GM08714 (cell line): ENCODE results near the gene DNAJB7.

Experiments
- H3K4me3 ChIP-seq: fragments of 200-500 bp; sonication (Bioruptor generic); 2 replicates; pipeline ENCODE4 v1.5.1; 2014; ENCODE audit warnings: mild to moderate bottlenecking, low read length, inconsistent platforms
- ZNF274 ChIP-seq: IDR thresholded peaks from 2 replicates; pipeline ENCODE4 v1.6.1; 2012; ENCODE audit warnings: mild to moderate bottlenecking, low read depth, low read length

The DNAJB7 gene

DNA sequence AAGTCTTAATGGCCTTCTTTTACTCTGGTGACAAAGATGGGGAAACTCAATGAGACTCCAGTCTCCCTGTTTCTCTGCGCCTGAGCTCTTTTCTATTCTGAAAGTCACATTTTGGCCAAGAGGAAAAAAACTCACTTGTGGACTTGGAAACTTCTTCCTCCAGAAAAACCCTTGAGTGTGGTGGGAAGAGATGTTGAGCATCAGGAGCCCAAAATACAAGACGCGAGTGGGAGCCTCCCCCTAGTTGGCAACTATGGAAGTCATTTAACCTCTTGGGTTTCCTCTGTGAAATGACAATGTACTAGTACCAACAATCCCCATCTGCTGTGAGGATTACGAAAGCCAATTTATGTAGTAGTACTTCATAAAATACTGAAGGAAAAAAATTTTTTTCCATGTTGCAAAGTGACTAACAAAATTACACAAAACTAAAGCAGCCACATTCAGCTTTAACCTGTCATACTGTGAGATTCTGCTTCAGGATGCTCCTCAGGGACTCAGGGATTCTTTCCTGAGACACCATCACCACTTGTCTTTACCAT, 42.2 kb downstream of the DNAJB7 start:
- H3K4me3 ChIP-seq, result peak overlapping the region; percentile 76
- TF ChIP-seq ZNF274, result no peak

GRCh38 chr22:40818747-40819598, 42.9 kb downstream of the DNAJB7 start, which contains the start of gene SLC25A17:
SLC25A17 (minus strand) TSS chr22:40819346; CDS start chr22:40819248, 98 bp downstream.
- TF ChIP-seq ZNF274, result no peak

GRCh38 chr22:40818192-40818746, 43.6 kb downstream of the DNAJB7 start:
- peak overlapping the region; percentile 84 for H3K4me3 ChIP-seq
- no peak for TF ChIP-seq ZNF274

More at GRCh38 chr22:40818747-40819598, 42.9 kb downstream of the DNAJB7 start, which contains the start of gene SLC25A17:
- H3K4me3 ChIP-seq, result peak within 1 kb of the TSS; percentile 84

- H3K4me3 ChIP-seq, result peak overlapping the region; percentile 84
- TF ChIP-seq ZNF274, result no peak
Observed at GRCh38 chr22:40817737-40818136, 44.2 kb downstream of the DNAJB7 start.

DNA sequence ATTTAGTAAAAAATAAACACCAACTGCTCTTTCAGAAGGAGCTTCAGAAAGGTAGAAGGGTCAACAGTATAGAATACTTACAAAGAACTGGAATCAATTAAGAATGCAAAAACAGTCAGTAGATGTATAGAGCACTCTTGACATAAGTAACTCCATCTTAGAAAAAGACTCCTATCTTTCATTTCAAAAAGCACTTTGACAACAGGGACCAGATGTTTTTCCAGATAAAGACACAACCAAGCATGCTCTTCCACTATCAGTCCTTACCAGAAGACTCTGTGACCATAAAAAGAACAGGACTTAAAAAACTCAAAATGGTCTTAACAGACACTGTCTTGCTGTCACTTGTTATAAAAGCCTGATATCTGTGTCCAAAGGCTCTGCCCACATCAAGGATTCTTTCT, 48.0 kb downstream of the DNAJB7 start:
- H3K4me3 ChIP-seq, result no peak overlapping the region

More for the DNA sequence above, 48.0 kb downstream of the DNAJB7 start:
- TF ChIP-seq ZNF274, result no peak
